NB4 (cell line): ENCODE results near the gene TTC22.

Experiments used
- MYC ChIP-seq: IDR thresholded peaks from 2 replicates; pipeline ENCODE4 v1.6.1; 2011; ENCODE audit warnings: low read depth, low read length
- TF ChIP-seq, protein P1 (sequence below): IDR thresholded peaks from one replicate; pipeline ENCODE4 v1.5.1; 2012; ENCODE audit warnings: low read depth, low read length
- TF ChIP-seq, protein P2 (sequence below): IDR thresholded peaks from 2 replicates; pipeline ENCODE4 v1.6.1; 2011; ENCODE audit warnings: low read depth, low read length

DNA sequence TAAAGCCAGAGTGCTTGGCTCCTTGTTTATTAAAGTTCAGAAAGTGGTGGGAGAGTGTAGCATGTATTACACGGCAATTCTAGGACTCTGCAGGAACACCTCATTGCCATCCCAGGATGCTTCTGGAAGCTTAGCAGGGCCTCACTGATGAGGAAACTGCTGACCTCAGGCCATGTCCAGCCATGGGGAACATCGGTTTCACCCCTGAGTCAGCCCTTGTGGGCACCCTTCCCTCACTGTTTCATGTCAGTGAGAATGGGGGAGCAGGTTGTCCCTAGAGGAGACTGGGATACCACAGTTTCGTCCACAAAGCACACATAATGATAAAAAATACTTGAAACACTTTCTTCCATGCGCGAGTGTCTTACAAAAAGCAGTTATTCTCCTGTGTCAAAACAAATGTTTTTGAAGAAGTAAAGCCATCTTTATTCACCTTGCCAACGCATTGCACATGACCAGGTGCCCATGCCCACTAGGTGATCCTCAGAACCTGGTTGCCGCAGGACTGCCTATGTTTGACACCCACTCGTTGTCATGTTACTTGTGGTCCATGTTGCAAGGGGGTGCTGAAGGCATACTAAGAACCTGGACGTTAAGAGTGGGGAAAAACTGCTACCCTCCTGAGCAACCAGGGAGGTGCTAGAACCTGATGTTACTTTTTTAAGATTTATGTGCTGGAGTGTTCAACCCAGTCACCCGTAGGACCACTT lies 41.2 kb upstream of the TTC22 start:
- TF ChIP-seq, protein P1, sequence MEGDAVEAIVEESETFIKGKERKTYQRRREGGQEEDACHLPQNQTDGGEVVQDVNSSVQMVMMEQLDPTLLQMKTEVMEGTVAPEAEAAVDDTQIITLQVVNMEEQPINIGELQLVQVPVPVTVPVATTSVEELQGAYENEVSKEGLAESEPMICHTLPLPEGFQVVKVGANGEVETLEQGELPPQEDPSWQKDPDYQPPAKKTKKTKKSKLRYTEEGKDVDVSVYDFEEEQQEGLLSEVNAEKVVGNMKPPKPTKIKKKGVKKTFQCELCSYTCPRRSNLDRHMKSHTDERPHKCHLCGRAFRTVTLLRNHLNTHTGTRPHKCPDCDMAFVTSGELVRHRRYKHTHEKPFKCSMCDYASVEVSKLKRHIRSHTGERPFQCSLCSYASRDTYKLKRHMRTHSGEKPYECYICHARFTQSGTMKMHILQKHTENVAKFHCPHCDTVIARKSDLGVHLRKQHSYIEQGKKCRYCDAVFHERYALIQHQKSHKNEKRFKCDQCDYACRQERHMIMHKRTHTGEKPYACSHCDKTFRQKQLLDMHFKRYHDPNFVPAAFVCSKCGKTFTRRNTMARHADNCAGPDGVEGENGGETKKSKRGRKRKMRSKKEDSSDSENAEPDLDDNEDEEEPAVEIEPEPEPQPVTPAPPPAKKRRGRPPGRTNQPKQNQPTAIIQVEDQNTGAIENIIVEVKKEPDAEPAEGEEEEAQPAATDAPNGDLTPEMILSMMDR: no peak
- TF ChIP-seq MYC: no peak
- TF ChIP-seq, protein P2, sequence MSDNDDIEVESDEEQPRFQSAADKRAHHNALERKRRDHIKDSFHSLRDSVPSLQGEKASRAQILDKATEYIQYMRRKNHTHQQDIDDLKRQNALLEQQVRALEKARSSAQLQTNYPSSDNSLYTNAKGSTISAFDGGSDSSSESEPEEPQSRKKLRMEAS: no peak
